Erythroblast (primary cell): ENCODE data around the gene ISY1.

Experiments used
- GATA1 ChIP-seq: IDR thresholded peaks from 2 replicates; pipeline ENCODE4 v1.6.1; 2011; ENCODE audit warnings: low read depth, mild to moderate bottlenecking, control low read depth, low read length, moderate library complexity
- POLR2A ChIP-seq: IDR thresholded peaks from 2 replicates; pipeline ENCODE4 v1.6.1; 2011; ENCODE audit warnings: mild to moderate bottlenecking, low read length

DNA sequence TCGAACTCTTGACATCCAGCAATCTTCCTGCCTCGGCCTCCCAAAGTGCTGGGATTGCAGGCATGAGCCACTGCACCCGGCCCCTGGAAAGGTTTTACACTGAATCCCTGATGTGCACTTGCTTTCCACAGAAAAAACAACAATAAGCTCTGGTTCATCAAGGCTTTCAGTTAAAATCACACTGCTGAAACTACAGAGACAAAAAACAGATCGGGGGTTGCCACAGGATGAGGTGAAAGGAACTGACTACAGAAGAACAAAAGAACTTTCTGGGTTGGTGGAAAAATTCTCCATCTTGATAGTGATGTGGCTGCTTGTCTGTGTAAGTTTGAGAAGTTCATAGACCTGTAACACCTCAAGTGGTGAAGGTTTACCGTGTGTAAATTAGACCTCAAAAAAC is 42.1 kb downstream of the ISY1 start:
- TF ChIP-seq POLR2A (no peak), GATA1 (no peak)
